ENCODE data around the gene APBB3.

DNA sequence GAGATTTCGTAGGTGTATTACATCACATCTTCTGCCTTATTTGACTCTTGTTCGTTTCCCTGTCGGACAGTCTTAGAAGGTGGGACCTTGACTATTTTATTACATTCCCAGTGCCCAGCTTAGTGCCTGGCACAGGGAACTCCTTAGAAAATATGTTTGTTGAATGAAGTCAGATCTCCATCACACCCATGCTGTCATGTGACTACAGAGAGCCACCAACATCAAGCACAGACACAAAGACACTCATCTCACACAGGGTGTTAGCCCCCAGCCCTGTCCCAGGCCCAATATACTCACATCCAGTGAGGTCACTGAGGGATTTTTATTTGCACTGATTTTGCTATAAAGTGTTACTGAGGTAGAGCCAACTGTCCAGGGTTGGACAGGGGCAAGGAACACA, 6.4 kb downstream of the APBB3 start:
- TF ChIP-seq, protein P1, sequence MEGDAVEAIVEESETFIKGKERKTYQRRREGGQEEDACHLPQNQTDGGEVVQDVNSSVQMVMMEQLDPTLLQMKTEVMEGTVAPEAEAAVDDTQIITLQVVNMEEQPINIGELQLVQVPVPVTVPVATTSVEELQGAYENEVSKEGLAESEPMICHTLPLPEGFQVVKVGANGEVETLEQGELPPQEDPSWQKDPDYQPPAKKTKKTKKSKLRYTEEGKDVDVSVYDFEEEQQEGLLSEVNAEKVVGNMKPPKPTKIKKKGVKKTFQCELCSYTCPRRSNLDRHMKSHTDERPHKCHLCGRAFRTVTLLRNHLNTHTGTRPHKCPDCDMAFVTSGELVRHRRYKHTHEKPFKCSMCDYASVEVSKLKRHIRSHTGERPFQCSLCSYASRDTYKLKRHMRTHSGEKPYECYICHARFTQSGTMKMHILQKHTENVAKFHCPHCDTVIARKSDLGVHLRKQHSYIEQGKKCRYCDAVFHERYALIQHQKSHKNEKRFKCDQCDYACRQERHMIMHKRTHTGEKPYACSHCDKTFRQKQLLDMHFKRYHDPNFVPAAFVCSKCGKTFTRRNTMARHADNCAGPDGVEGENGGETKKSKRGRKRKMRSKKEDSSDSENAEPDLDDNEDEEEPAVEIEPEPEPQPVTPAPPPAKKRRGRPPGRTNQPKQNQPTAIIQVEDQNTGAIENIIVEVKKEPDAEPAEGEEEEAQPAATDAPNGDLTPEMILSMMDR (IDR thresholded peaks at IDR 0.05): no peak
- no peak for TF ChIP-seq POLR2A (IDR thresholded peaks at IDR 0.05)

All from tibial nerve (tissue), 3 donors.